Astrocyte of the spinal cord (primary cell): ENCODE data around the gene CACTIN.

Source experiments
- DNase-seq: peaks from one replicate; pipeline ENCODE4 v3.0.0; 2011; ENCODE audit warnings: low read depth, low spot score
- H3K4me3 ChIP-seq: 2 replicates; pipeline ENCODE4 v1.5.1; 2011; ENCODE audit warnings: low read depth, mild to moderate bottlenecking, low read length, moderate library complexity
- in situ Hi-C: cut with HindIII; loops from 2 replicates; pipeline ENCODE4 v1.10.0; 2017; ENCODE audit warnings: low sequenced_read_pairs
- TF ChIP-seq, protein P1 (sequence below): IDR thresholded peaks from 2 replicates; pipeline ENCODE4 v1.5.1; 2012; ENCODE audit warnings: low read depth, mild to moderate bottlenecking, low read length, inconsistent platforms

The CACTIN gene

GRCh38 chr19:3657395-3657769, 30.8 kb upstream of the CACTIN start:
- no peak overlapping the region for H3K4me3 ChIP-seq
- no peak for DNase-seq
- in situ Hi-C loops: no loop called here
- TF ChIP-seq, protein P1, sequence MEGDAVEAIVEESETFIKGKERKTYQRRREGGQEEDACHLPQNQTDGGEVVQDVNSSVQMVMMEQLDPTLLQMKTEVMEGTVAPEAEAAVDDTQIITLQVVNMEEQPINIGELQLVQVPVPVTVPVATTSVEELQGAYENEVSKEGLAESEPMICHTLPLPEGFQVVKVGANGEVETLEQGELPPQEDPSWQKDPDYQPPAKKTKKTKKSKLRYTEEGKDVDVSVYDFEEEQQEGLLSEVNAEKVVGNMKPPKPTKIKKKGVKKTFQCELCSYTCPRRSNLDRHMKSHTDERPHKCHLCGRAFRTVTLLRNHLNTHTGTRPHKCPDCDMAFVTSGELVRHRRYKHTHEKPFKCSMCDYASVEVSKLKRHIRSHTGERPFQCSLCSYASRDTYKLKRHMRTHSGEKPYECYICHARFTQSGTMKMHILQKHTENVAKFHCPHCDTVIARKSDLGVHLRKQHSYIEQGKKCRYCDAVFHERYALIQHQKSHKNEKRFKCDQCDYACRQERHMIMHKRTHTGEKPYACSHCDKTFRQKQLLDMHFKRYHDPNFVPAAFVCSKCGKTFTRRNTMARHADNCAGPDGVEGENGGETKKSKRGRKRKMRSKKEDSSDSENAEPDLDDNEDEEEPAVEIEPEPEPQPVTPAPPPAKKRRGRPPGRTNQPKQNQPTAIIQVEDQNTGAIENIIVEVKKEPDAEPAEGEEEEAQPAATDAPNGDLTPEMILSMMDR: no peak

DNA sequence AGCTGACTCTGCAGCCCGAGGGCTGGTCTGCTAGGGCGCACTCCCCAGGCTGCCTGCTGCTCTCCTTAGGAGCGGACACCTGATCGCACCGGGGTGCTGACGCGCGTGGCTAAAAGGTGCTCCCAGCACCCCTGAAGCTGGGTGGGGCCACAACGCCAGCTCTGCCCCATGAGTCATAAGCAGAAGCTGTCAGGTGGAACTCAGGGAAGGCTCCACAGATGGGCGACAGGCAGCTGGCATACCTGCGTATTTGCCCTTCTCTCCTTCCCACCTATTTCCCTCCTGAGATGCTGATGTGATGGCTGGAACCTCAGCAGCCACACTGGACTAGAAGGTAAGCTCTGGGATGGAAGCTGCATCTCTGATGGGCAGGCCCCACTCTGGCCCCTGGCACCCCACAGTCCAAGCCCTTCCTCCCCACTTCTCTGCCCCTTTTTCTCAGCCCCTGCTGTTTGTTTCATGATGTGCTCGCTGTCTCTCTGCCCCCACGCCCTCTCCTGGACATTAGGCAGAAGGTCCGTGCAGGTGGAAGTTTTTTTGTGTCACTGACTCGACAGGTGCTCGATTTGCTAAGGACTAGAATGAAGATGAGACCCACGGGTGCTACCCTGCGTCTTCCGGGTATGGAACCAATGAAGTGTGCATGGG, 30.3 kb upstream of the CACTIN start:
- TF ChIP-seq, protein P1: no peak
- in situ Hi-C loops: no loop called here
- no peak overlapping the region for H3K4me3 ChIP-seq
- DNase-seq: no peak

- TF ChIP-seq, protein P1: no peak
- DNase-seq: no peak
- no peak overlapping the region for H3K4me3 ChIP-seq
- in situ Hi-C loops: no loop called here
Observed at GRCh38 chr19:3656073-3656746, 29.6 kb upstream of the CACTIN start.

DNA sequence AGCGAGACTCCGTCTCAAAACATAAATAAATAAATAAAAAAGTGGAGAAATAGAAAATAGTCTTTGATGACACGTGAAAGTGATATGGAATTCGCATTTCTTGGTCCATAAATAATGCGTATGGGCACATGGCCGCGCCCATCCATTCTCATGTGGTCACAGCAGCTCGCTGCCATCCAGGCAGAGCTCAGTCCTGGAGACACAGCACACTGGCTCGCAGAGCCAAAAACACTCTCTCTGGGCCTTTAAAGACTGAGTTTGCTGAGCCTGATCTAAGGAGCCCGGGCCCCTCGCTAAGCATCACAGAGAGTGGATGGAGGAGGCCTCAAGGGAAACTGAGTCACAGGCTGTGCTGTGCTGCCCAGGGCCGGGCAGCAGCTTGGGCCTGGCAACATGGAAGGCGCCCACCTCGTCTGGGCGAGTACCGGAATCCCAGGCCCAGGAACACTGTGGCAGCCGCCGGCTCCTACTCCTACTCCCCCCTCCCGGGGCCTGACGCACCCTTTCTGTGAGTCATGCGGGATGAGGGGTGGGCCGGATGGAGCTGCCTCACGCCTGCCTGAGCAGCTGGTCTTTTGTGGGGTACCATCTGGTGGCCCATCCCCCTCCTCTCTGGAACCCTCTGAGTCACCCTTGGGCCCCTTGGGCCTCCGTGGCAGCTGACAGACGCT, 28.9 kb upstream of the CACTIN start:
- no peak overlapping the region for H3K4me3 ChIP-seq
- DNase-seq: peak; percentile 94
- in situ Hi-C loops: no loop called here
- TF ChIP-seq, protein P1: no peak

DNA sequence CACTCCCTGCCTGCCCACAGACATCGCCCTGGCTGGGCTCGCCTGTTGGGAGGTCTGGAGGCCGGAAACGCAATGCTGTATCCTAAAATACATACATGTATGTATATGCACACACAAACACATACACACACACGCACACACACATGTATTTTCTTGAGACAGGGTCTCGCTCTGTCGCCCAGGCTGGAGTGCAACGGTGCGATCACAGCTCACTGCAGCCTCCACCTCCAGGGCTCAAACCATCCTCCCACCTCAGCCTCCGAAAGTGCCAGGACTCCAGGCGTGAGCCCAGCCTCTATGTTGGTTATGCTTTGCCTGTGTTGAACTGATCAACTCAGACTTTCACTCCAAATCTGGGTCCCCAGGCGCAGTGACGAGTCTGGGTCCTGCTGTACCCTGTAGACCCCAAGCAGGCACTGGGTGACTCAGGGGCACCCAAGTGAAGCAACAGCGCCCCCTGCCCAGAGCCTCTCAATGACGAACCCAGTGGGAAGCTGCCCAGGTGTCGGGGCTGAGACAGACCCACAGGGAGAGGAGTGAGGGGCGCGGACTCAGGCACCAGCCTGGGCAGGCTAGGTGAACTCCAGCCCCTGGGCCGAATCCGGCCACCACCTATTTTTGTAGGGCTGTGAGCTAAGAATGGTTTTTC, 27.4 kb upstream of the CACTIN start:
- no peak overlapping the region for H3K4me3 ChIP-seq
- TF ChIP-seq, protein P1: peak; percentile 18
- in situ Hi-C loops: no loop called here
- no peak for DNase-seq

GRCh38 chr19:3653081-3653795, 26.6 kb upstream of the CACTIN start:
- no peak overlapping the region for H3K4me3 ChIP-seq
- in situ Hi-C loops: no loop called here
- TF ChIP-seq, protein P1: no peak
- no peak for DNase-seq
